HepG2 (cell line): Measurements from ENCODE around the gene MAP2K1. TPM values are rescaled to one million over a fixed set of nuclear protein-coding genes. Genes with fewer than 3 reads are reported as not detected.
A peak's percentile ranks its signal among the peaks of the same experiment; 100 is the strongest.

Experiments used
- FOXJ3 ChIP-seq: sonication (generic); formaldehyde crosslinking; IDR thresholded peaks from 2 replicates; pipeline ENCODE4 v1.4.0; 2020; ENCODE audit warnings: missing genetic modification reagents, mild to moderate bottlenecking, borderline replicate concordance
- GPN1 ChIP-seq: sonication (generic); formaldehyde crosslinking; IDR thresholded peaks from 2 replicates; pipeline ENCODE4 v1.5.1; 2020; ENCODE audit warnings: missing genetic modification reagents, borderline replicate concordance
- HOXA3 ChIP-seq: sonication (generic); formaldehyde crosslinking; IDR thresholded peaks from 2 replicates; pipeline ENCODE4 v1.5.0; 2020; ENCODE audit warnings: missing genetic modification reagents
- HOXA9 ChIP-seq: sonication (generic); formaldehyde crosslinking; IDR thresholded peaks from 2 replicates; pipeline ENCODE4 v1.8.1; 2022; ENCODE audit warnings: missing genetic modification reagents, mild to moderate bottlenecking, moderate library complexity, borderline replicate concordance
- MYC ChIP-seq: sonication (generic); formaldehyde crosslinking; IDR thresholded peaks from 2 replicates; pipeline ENCODE4 v1.9.0; 2021; ENCODE audit warnings: missing genetic modification reagents, borderline replicate concordance
- NKX3-1 ChIP-seq: sonication (generic); formaldehyde crosslinking; IDR thresholded peaks from 2 replicates; pipeline ENCODE4 v1.5.0; 2020; ENCODE audit warnings: missing genetic modification reagents
- RBM22 ChIP-seq: fragments of 200-400 bp; formaldehyde crosslinking; optimal IDR thresholded peaks from 2 replicates; pipeline ENCODE3; 2017; ENCODE audit warnings: mild to moderate bottlenecking, low read length, moderate library complexity
- RFX1 ChIP-seq: fragments of 450-650 bp; IDR thresholded peaks from 2 replicates; pipeline ENCODE4 v1.6.1; 2017
- SETDB1 ChIP-seq: sonication (generic); formaldehyde crosslinking; IDR thresholded peaks from 2 replicates; pipeline ENCODE4 v1.5.1; 2020; ENCODE audit warnings: missing genetic modification reagents, mild to moderate bottlenecking, borderline replicate concordance
- SP1 ChIP-seq, 2 experiments: fragments of 450-650 bp in 1 of 2; sonication (generic) in 1 of 2; formaldehyde crosslinking in 1 of 2; IDR thresholded peaks; 2 replicates each; pipeline versions ENCODE4 v1.4.0 to v1.6.1; 2016 to 2020; ENCODE audit warnings: missing genetic modification reagents in 1 of 2
- SP5 ChIP-seq: IDR thresholded peaks from 2 replicates; pipeline ENCODE4 v1.6.1; 2016; ENCODE audit warnings: low read depth, borderline replicate concordance
- SRSF9 ChIP-seq: fragments of 200-400 bp; formaldehyde crosslinking; IDR thresholded peaks from 2 replicates; pipeline ENCODE4 v1.6.1; 2018; ENCODE audit warnings: borderline replicate concordance, mild to moderate bottlenecking, low read depth, low read length; ENCODE audit not compliant: insufficient read depth, poor library complexity, severe bottlenecking
- U2AF2 ChIP-seq: fragments of 200-400 bp; formaldehyde crosslinking; IDR thresholded peaks from 2 replicates; pipeline ENCODE4 v1.6.1; 2017; ENCODE audit warnings: low read depth, mild to moderate bottlenecking, low read length
- ZBTB38 ChIP-seq: sonication (generic); formaldehyde crosslinking; IDR thresholded peaks from 2 replicates; pipeline ENCODE4 v1.5.1; 2020; ENCODE audit warnings: mild to moderate bottlenecking, missing genetic modification reagents
- ZFAT ChIP-seq: sonication (generic); formaldehyde crosslinking; conservative IDR thresholded peaks from 2 replicates; pipeline ENCODE4 v1.8.1; 2023; ENCODE audit warnings: missing genetic modification reagents, inconsistent platforms
- ZMYM2 ChIP-seq: sonication (generic); formaldehyde crosslinking; IDR thresholded peaks from 2 replicates; pipeline ENCODE4 v1.8.0; 2022; ENCODE audit warnings: mild to moderate bottlenecking, missing genetic modification reagents
- ZNF180 ChIP-seq: sonication (generic); formaldehyde crosslinking; IDR thresholded peaks from 2 replicates; pipeline ENCODE4 v1.4.0; 2020; ENCODE audit warnings: low read depth, missing genetic modification reagents, borderline replicate concordance
- ZNF34 ChIP-seq: sonication (generic); formaldehyde crosslinking; IDR thresholded peaks from 2 replicates; pipeline ENCODE4 v1.4.0; 2020; ENCODE audit warnings: mild to moderate bottlenecking, missing genetic modification reagents, borderline replicate concordance
- ZNF557 ChIP-seq: sonication (generic); formaldehyde crosslinking; IDR thresholded peaks from 2 replicates; pipeline ENCODE4 v1.4.0; 2020; ENCODE audit warnings: missing genetic modification reagents
- ZNF607 ChIP-seq: sonication (generic); formaldehyde crosslinking; IDR thresholded peaks from 2 replicates; pipeline ENCODE4 v1.5.1; 2020; ENCODE audit warnings: missing genetic modification reagents, mild to moderate bottlenecking, borderline replicate concordance
- ZNF670 ChIP-seq: sonication (generic); formaldehyde crosslinking; IDR thresholded peaks from 2 replicates; pipeline ENCODE4 v1.8.0; 2022; ENCODE audit warnings: mild to moderate bottlenecking, missing genetic modification reagents, borderline replicate concordance
- ZNF839 ChIP-seq: sonication (generic); formaldehyde crosslinking; IDR thresholded peaks from 2 replicates; pipeline ENCODE4 v1.4.0; 2020; ENCODE audit warnings: missing genetic modification reagents, mild to moderate bottlenecking, borderline replicate concordance
- polyA plus RNA-seq, 8 experiments: library from polyadenylated mRNA; depleted of rRNA in 3 of 8; stranded (reverse) in 7 of 8; unstranded in 1 of 8; fragments of >200 nt; fragmentation: Illumina TruSeq in 4 of 8; extraction: Trizol in 4 of 8; gene quantifications; 2 replicates each; pipeline versions ENCODE4 v1.2.1 to v1.2.3, GENCODE V29; 2011 to 2016; ENCODE audit warnings: low read depth in 4 of 8, missing spikeins in 1 of 8, mixed read lengths in 1 of 8; ENCODE audit not compliant: insufficient read depth in 1 of 8
- total RNA-seq, 5 experiments: library from RNA; depleted of rRNA; stranded (reverse); fragments of >200 nt; fragmentation: Illumina TruSeq; extraction: Trizol; gene quantifications; 2 replicates each; pipeline ENCODE4 v1.2.3, GENCODE V29; 2016; ENCODE audit warnings: low read depth in 1 of 5
- TF ChIP-seq, protein P1 (sequence below): sonication (generic); formaldehyde crosslinking; IDR thresholded peaks from 2 replicates; pipeline ENCODE4 v1.8.0; 2022; ENCODE audit warnings: missing genetic modification reagents, mild to moderate bottlenecking, inconsistent platforms, borderline replicate concordance
- TF ChIP-seq, protein P2 (sequence below): sonication (generic); formaldehyde crosslinking; IDR thresholded peaks from 2 replicates; pipeline ENCODE4 v1.4.0; 2020; ENCODE audit warnings: mild to moderate bottlenecking, missing genetic modification reagents
- TF ChIP-seq, protein P3 (sequence below): sonication (generic); formaldehyde crosslinking; IDR thresholded peaks from 2 replicates; pipeline ENCODE4 v1.4.0; 2020; ENCODE audit warnings: missing genetic modification reagents
- TF ChIP-seq, protein P4 (sequence below): sonication (generic); formaldehyde crosslinking; IDR thresholded peaks from 2 replicates; pipeline ENCODE4 v1.8.1; 2023; ENCODE audit warnings: missing genetic modification reagents, mild to moderate bottlenecking, borderline replicate concordance

MAP2K1 gene
- total and polyA plus RNA-seq, 2 of the 13 experiments (the other 11 are each of a cell fraction or from before 2014, with no cell fraction given): 24.1 to 49.2 TPM

DNA sequence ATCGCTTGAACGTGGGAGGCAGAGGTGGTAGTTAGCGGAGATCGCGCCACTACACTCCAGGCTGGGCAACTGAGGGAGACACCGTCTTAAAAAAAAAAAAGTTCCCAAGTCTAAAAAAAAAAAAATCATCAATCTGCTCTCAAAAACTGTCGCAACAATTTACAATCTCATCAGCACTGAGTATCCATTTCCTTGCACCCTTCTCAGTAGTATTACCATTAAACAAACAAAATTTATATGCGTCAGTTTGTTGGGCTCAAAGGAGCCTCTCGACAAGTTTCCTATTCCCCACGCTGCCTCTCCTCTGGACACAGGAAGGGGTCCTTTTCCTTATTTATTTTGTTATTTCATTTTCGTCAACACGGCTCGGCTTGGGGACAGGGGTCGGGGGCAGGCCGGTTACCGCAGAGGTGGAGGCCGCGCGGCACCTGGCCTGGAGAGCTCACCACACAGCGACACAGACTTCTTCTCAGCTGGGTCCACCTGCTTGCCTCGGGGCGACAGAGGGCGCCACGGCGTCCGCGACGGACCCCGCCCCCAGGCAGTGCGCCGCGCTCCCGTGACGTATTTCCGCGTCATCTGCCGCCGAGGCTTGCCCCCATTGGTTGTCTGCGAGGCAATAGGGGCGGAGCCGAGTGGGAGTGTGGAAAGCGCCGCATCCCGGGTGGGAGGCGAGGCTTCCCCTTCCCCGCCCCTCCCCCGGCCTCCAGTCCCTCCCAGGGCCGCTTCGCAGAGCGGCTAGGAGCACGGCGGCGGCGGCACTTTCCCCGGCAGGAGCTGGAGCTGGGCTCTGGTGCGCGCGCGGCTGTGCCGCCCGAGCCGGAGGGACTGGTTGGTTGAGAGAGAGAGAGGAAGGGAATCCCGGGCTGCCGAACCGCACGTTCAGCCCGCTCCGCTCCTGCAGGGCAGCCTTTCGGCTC is at the start of gene MAP2K1 (continued):
- TF ChIP-seq, protein P1, sequence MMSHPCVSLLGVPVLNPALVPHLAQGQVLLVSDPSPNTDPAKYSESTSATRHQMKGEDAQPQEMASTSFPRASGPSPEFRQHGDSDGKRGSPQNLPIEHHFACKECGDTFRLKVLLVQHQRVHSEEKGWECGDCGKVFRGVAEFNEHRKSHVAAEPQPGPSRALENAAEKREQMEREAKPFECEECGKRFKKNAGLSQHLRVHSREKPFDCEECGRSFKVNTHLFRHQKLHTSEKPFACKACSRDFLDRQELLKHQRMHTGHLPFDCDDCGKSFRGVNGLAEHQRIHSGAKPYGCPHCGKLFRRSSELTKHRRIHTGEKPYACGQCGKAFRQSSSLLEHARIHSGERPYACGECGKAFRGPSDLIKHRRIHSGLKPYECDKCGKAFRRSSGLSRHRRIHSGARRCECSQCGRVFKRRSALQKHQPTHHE (CRISPR knock-in tag): peak; percentile 66; the same call in 1 of the 2 replicates
- TF ChIP-seq SRSF9: no peak
- no peak for TF ChIP-seq FOXJ3 (CRISPR knock-in tag)
- TF ChIP-seq RBM22: no peak
- TF ChIP-seq, protein P2, sequence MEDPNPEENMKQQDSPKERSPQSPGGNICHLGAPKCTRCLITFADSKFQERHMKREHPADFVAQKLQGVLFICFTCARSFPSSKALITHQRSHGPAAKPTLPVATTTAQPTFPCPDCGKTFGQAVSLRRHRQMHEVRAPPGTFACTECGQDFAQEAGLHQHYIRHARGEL (CRISPR knock-in tag): no peak
- peak; percentile 94 for TF ChIP-seq SP5 (CRISPR knock-in tag)
- TF ChIP-seq MYC (CRISPR knock-in tag): peak; percentile 94
- TF ChIP-seq ZNF607 (CRISPR knock-in tag): no peak; the same call in 1 of the 2 replicates
- no peak for TF ChIP-seq ZNF34 (CRISPR knock-in tag)
- TF ChIP-seq ZNF180 (CRISPR knock-in tag): no peak
- no peak for TF ChIP-seq NKX3-1 (CRISPR knock-in tag)
- no peak for TF ChIP-seq ZNF557 (CRISPR knock-in tag)
- TF ChIP-seq RFX1: no peak
- no peak for TF ChIP-seq ZNF670
- TF ChIP-seq, protein P3, sequence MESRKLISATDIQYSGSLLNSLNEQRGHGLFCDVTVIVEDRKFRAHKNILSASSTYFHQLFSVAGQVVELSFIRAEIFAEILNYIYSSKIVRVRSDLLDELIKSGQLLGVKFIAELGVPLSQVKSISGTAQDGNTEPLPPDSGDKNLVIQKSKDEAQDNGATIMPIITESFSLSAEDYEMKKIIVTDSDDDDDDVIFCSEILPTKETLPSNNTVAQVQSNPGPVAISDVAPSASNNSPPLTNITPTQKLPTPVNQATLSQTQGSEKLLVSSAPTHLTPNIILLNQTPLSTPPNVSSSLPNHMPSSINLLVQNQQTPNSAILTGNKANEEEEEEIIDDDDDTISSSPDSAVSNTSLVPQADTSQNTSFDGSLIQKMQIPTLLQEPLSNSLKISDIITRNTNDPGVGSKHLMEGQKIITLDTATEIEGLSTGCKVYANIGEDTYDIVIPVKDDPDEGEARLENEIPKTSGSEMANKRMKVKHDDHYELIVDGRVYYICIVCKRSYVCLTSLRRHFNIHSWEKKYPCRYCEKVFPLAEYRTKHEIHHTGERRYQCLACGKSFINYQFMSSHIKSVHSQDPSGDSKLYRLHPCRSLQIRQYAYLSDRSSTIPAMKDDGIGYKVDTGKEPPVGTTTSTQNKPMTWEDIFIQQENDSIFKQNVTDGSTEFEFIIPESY (CRISPR knock-in tag): peak; percentile 68; the same call in 1 of the 2 replicates
- no peak for TF ChIP-seq U2AF2
- peak; percentile 61; the same call in 1 of the 2 replicates for TF ChIP-seq ZMYM2 (CRISPR knock-in tag)
- TF ChIP-seq, protein P4, sequence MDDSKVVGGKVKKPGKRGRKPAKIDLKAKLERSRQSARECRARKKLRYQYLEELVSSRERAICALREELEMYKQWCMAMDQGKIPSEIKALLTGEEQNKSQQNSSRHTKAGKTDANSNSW (CRISPR knock-in tag): 0 out of 2 replicates have a peak, but pooled peaks have one; percentile 54
- no peak for TF ChIP-seq SP1 (IDR thresholded peaks at IDR 0.05)
- TF ChIP-seq SP1 (CRISPR knock-in tag; IDR thresholded peaks at IDR 0.05): peak; percentile 99
- TF ChIP-seq ZFAT (CRISPR knock-in tag): no peak
- peak; percentile 90 for TF ChIP-seq ZBTB38 (CRISPR knock-in tag)
- no peak for TF ChIP-seq ZNF839 (CRISPR knock-in tag)
- no peak for TF ChIP-seq SETDB1 (CRISPR knock-in tag)
- TF ChIP-seq GPN1 (CRISPR knock-in tag): no peak; the same call in 1 of the 2 replicates
- TF ChIP-seq HOXA9: no peak
- TF ChIP-seq HOXA3 (CRISPR knock-in tag): peak; percentile 99
